GM12875 (cell line): ENCODE data around the gene ATP8A2.
"Not testable (repeated sequence)": the region's sequence is repeated elsewhere in the genome, so short reads cannot be mapped to it uniquely, and the experiment has no call there.

Experiments
- H3K4me3 ChIP-seq: one replicate; pipeline ENCODE4 v1.5.1; 2011; ENCODE audit warnings: low read depth, low read length, control low read depth
- TF ChIP-seq, protein P1 (sequence below): IDR thresholded peaks from 2 replicates; pipeline ENCODE4 v1.5.1; 2011; ENCODE audit warnings: low read depth, mild to moderate bottlenecking, control low read depth, inconsistent platforms, low read length, moderate library complexity, borderline replicate concordance; ENCODE audit not compliant: insufficient read depth

Gene ATP8A2

GRCh38 chr13:25493931-25494640 is 122.3 kb downstream of the ATP8A2 start:
- TF ChIP-seq, protein P1, sequence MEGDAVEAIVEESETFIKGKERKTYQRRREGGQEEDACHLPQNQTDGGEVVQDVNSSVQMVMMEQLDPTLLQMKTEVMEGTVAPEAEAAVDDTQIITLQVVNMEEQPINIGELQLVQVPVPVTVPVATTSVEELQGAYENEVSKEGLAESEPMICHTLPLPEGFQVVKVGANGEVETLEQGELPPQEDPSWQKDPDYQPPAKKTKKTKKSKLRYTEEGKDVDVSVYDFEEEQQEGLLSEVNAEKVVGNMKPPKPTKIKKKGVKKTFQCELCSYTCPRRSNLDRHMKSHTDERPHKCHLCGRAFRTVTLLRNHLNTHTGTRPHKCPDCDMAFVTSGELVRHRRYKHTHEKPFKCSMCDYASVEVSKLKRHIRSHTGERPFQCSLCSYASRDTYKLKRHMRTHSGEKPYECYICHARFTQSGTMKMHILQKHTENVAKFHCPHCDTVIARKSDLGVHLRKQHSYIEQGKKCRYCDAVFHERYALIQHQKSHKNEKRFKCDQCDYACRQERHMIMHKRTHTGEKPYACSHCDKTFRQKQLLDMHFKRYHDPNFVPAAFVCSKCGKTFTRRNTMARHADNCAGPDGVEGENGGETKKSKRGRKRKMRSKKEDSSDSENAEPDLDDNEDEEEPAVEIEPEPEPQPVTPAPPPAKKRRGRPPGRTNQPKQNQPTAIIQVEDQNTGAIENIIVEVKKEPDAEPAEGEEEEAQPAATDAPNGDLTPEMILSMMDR: no peak

DNA sequence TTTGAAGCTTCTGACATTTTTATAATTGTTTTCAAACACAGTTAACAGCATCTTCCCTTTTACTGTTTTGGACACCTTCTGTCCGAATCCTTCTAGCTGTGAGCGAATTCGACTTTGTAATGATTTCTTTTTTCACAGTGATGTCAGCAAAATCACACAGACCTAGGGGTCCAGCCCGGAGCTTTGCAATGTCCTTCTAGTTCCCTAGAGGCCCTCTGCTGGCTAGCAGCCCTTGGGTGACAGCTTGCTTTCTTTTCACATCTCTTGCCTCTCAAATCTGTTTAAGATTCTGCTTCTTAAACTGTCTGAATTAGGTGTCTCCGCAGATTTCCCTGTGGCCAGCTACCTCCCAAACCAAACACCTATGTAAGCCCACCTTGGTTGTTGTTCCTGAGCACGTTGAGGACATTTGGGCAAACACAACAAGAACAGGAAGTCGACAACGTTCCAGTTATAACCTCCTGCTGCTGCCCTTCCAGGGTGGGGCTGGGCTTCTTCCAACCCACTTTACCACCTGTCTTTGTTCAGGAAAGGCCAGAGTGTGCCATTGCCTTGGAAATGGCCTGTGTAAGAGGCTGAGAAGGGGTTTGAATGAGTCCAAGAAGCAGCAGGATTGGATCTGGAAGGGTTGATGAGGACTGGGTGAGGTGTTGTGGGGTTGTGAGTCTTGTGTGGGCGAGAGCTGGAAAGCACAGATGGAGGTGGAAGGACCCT is 123.1 kb downstream of the ATP8A2 start:
- TF ChIP-seq, protein P1: no peak
- no peak overlapping the region for H3K4me3 ChIP-seq

More at GRCh38 chr13:25493931-25494640, 122.3 kb downstream of the ATP8A2 start:
- H3K4me3 ChIP-seq: no peak overlapping the region

GRCh38 chr13:25501231-25501630 is 129.5 kb downstream of the ATP8A2 start:
- no peak overlapping the region for H3K4me3 ChIP-seq
- TF ChIP-seq, protein P1: no peak

DNA sequence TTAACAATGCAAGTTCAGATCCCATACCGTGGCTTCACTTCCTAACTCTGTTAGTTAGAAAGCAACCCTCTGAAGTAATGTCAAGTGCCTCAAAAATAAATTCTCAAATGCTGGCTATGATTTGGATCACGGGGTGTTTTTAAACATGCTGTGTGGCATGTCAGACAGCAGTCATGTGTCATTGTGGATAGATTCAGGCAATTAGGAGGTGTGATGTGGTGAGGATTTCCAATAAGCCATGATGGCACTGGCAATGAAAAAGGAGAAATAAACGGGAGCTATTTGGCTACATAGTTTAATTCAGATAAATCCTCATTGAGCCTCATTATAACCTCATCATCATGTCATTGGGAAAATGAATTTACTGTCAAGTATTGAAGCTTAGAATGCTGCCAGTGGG is 130.3 kb downstream of the ATP8A2 start:
- TF ChIP-seq, protein P1: no peak
- H3K4me3 ChIP-seq: no peak overlapping the region

- H3K4me3 ChIP-seq: no peak overlapping the region
- TF ChIP-seq, protein P1: no peak
Measured at GRCh38 chr13:25502551-25502950, 130.8 kb downstream of the ATP8A2 start.

- H3K4me3 ChIP-seq: no peak overlapping the region
- TF ChIP-seq, protein P1: no peak
Measured at GRCh38 chr13:25503856-25504255, 132.1 kb downstream of the ATP8A2 start.

GRCh38 chr13:25507841-25508240 is 136.1 kb downstream of the ATP8A2 start:
- no peak overlapping the region for H3K4me3 ChIP-seq
- TF ChIP-seq, protein P1: no peak

DNA sequence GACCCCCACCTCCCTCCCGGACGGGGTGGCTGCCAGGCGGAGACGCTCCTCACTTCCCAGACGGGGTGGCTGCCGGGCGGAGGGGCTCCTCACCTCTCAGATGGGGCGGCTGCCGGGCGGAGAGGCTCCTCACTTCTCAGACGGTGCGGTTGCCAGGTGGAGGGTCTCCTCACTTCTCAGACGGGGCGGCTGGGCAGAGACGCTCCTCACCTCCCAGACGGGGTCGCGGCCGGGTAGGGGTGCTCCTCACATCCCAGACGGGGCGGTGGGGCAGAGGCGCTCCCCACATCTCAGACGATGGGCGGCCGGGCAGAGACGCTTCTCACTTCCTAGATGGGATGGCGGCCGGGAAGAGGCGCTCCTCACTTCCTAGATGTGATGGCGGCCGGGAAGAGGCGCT is 141.3 kb downstream of the ATP8A2 start:
- not testable (repeated sequence) for H3K4me3 ChIP-seq
